AG09309 (cell line): ENCODE measurements around the gene ITPRIPL2.

Source experiments
- DNase-seq: peaks from one replicate; pipeline ENCODE4 v3.0.0-alpha.2; 2010; ENCODE audit warnings: low read depth
- H3K4me3 ChIP-seq: 2 replicates; pipeline ENCODE4 v1.5.1; 2011; ENCODE audit warnings: mild to moderate bottlenecking, low read depth, low read length, moderate library complexity; ENCODE audit not compliant: control insufficient read depth
- CTCF ChIP-seq: IDR thresholded peaks from 2 replicates; pipeline ENCODE4 v1.5.1; 2011; ENCODE audit warnings: mild to moderate bottlenecking, low read depth, low read length, inconsistent platforms; ENCODE audit not compliant: insufficient read depth, control insufficient read depth; ENCODE audit errors: missing control alignments

Gene ITPRIPL2

GRCh38 chr16:19166500-19166899 is 52.7 kb downstream of the ITPRIPL2 start:
- no peak for DNase-seq
- no peak overlapping the region for H3K4me3 ChIP-seq
- no peak for TF ChIP-seq CTCF

GRCh38 chr16:19167710-19168370 is 54.1 kb downstream of the ITPRIPL2 start, which contains the start of gene SYT17:
Gene SYT17, plus strand, starts transcription at chr16:19168240. Its CDS starts 407 bp downstream, at chr16:19168647.
- peak; percentile 40 for TF ChIP-seq CTCF
- peak within 1 kb of the TSS; percentile 6 for H3K4me3 ChIP-seq
- DNase-seq, result no peak

DNA sequence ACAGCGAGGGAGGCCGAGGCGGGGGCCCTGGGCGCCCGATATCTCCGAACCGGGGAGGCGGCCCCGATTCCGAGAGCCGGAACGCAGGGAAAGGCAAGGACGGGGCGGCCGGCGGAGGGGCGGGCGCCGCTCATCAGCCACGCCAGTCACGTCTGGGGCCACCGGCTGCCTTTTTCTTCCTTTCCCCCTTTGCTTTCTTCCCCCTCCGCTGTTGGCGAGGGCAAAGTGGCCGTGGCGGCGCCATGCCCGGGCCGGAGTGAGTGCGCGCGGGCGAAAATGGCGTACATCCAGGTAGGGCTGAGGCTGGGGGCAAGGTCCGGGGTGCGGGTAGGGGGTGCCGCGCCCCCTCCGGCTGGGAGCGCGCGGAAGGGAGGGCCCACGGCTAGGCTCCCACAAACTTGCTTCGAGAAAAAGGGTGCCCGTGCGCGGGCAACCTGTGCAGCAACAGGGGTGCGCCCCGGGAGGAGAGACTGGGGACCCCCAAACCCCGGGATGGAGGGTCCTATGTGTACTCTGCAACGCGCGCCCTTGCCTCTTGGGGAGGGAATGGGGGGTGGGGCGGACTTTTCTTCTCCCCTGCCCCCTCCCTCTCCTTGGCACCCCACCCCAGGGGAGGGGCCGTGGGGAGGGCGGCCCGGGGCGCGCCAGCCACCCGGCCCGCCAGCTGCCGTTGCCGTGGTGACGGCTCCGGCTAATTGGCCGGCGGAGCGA is 54.8 kb downstream of the ITPRIPL2 start:
- DNase-seq, result no peak
- TF ChIP-seq CTCF, result no peak
- peak overlapping the region; percentile 3; the same call in 1 of the 2 replicates for H3K4me3 ChIP-seq

DNA sequence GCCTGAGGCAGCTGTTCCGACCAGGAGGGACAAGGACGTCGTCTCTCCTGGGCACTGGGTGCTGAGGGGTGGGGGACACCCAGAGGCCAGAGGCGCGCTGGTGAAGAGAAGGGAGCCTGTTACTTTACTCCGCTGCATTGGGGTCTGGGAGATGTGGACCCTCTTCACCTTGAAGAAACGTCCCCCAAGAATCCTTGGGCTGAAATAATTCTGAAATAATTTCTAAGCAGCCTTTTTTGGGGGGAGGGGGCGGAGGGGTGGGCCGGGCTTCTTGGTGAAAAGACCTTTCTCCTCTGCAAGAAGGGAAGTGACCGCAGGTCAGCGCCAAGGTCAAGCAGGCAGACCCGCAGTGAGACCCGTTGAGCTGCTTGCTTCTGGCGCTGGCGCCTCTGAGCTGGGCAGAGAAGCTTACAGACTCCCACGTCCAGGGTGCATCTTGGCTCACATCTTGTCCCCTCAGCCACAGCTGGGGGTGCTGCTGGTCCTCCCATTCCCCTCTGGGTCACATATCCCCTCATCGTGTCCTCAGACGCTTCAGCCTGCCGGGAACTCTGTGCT is 55.4 kb downstream of the ITPRIPL2 start:
- DNase-seq, result no peak
- TF ChIP-seq CTCF, result no peak
- no peak overlapping the region for H3K4me3 ChIP-seq

DNA sequence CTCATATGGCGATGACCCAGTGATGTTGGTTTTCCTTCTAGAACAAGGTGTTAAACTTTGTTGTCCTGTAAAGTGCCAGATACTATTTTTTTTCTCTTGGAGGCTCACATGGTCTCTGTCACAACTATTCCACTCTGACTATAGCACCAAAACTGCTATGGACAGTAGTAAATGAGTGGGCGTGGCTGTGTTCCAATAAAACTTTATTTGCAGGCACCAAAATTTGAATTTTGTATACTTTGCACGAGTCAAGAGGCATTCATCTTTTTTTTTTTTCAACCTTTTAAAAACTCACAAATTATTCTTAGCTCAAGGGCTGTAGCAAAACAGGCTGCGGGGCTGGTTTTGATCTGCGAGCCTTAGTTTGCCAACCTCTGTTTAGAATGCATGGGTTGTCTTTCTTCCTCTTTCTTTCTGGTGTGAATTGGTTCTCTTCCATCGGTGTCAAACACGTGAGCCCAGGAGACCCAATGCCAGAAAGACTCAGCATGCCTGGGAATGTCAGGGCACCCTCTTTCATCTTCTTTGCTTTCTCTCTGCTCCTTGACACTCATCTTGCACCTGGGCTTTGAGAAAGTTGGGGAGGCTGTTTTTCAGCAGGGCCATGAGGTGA is 56.4 kb downstream of the ITPRIPL2 start:
- no peak for TF ChIP-seq CTCF
- no peak overlapping the region for H3K4me3 ChIP-seq
- DNase-seq, result no peak
